Dedifferentiated amniotic fluid mesenchymal stem cell (primary cell): ENCODE results near the gene BZW2.
"Not testable (repeated sequence)": the region's sequence is repeated elsewhere in the genome, so short reads cannot be mapped to it uniquely, and the experiment has no call there.

Experiments
- DNase-seq: peaks from one replicate; pipeline ENCODE4 v3.0.0-alpha.2; 2016; ENCODE audit errors: extremely low spot score

The BZW2 gene

DNA sequence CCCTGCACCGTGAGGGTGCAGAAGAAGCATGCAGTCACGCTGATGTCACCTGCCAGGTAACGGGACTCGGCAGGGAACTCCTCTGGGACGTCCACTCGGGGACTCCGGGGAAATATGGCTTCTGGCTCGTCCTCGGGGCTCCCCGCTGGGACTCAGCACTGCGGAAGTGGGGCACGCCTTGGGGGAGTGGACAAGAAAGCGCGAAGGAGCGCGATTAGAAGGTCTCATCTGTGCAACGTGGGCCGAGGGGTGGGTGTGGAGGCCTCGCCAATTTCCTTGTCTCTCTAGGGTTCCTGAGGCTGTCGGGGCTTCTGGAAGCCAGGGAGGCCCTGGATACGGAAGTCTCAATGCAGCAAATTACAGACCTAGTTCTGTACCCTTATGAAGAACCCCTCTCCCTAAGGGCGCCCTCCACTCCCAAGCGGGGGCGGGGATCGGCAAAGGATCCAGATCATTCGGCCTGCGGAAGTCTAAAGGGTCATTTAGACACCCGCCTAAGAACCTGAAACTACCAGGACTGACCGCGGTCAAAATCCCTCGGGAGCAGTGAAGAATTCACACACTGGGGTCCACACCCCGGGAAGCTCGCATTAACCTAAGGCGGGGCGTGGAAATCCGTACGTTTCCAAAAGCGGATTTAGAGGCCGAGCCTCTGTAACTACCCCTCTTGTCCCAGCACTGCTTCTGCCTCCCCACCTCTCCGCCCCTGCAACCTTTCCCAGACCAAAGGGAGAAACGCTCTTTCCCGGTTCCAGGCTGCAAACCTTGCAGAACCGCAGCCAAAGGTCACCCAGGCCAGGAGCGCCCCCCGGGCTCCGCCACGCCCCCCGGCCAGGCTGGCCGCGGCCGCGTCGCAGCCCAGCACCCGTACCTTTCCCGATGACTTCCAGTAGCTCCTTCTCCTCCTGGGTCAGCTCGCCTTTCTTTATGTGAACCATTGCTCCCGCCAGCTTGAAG lies 1.1 kb upstream of the BZW2 start:
- no peak for DNase-seq

DNA sequence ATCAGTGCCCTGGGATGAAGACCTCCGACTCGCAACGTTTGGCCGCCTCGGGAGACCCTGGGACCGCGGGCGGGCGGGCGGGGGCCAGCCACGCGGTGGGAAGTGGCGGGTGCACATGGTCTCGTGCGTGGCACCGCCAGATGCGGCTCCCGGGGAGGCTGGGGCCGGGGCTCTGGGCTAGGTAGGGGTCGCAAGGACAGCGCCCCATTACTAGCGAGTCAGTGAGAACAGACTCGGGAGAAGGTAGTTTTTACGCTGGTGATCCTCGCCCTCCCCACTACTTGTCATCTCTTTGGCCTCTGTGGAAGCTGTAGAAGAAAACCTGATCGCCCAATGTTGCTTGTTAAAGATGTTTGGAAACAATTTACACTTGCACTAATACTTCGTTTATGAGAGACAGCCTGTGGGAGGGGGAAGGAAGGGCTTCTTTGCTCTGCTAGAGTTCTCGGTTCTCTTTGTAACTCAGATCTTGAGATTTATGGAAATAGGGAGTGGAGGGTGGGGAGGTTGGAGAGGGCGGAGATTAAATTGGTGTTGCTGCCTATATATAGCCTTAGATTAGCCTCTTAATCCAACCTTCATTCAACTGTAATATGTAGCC lies 591 bp downstream of the BZW2 start:
- no peak for DNase-seq

DNA sequence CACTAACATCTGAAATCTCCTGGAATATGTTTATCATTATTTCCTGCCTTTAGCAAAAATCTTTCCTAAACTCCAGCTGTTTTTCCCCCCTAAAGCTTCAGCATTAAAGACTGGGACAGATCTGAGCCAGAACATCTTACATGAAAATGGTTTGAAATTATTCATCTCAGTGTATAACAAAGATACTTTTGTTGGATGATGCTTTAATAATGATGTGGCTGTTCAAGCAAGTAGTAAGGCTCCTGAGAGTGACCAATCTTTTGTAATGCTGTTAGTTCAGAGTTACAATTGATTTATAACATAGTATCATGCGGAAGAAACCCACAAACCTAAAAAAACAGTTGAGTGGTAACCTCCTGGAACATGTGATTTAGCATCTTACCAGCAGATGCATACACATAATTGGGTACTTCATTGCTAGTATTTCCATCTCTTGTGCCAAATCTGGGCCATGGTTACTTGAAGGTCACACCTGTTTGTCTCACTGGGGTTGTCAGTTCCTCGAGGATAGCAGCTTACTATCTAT lies 1.5 kb downstream of the BZW2 start:
- DNase-seq: no peak

DNA sequence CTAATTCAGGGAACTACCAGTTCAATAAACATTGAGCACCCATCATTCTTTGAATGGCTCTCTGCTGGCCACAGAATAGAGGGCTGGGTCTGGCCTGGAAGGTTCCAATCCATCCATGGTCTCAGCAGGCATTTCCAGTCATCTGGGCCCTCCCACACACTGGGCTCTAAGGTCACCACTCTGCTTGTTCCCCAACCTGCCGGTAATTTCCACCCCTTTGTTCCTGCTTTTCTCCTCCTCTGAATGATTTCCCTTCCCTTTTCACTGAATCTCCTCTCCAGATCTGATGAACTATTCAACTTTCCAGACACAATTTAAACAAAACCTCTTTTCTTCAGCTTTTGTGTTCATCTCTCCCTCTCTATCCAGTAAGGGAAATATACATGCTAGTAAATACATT lies 2.6 kb downstream of the BZW2 start:
- DNase-seq: no peak

DNA sequence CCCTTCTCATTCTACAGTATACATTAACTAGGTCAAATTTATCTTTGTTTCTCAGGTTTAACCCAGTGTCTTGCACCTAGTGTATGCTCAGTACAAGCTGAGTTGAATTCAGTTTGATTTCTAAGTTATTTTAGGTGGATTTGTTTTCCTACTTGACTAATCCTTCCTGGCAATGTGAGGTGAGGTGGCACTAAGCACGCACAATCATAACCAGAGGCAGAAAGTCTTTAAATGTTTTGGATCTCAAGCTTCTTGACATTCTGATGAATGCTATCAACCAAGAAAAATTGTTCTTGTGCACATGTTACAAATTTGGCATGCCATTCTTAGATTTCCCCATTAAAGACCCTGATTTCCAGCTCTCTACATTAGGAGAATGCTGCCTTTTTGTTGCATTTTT lies 3.2 kb downstream of the BZW2 start:
- no peak for DNase-seq

DNA sequence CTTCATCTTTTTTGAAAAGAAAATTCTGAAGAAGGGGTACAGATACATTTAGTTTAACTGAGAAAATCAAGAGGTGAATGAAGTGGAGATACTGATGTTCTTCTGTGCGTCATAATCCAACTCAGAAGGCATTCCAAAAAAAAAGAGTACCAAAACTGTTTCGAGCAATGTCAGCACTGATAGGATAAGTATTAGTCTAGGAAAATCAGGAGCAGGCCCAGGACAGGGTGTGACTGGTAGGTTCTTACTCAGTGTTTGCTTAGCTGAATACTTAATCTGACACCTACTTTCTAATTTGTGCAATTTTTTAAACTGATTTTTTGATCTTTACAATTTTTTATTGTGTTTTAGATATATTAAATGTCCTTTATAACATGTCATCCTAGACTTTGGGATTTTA lies 4.3 kb downstream of the BZW2 start:
- no peak for DNase-seq

DNA sequence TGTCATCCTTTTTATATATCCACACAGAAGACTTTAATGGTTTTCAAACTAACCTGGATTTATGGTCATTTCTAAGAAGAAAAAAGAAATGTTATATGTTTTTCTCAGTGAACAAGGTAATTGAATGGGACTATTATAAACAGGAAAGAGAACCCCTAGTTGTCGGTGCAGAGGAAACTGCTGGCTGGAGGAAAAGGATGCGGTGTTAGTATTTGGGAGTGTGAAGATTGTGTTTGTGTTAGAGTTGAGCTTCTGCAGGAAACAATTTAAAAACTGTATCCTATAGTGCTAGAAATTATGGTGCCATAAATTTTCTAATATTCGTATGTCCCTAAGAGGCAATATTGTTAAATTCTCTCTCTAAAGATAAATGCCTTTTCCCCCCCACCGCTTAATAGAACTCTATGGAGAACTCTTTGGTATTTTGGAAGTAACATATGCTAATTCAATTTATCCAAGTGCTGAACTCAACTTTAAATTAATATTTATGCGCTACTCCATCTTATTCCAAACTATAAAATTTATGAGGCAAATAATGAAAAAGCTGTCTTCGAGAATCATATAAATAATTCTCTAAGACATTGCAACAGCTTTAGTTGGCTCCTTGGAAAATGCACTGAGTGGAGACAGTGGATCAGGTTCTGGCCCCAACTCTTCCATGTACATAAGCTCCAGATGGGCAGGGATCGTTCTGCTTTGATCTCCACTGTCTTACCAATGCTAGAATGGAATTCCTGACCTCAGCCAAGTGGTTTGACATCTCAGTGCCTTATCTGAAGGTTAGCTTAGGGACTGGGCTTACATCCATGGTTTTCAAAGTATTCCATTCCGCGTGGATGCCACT lies 5.6 kb downstream of the BZW2 start:
- no peak for DNase-seq

DNA sequence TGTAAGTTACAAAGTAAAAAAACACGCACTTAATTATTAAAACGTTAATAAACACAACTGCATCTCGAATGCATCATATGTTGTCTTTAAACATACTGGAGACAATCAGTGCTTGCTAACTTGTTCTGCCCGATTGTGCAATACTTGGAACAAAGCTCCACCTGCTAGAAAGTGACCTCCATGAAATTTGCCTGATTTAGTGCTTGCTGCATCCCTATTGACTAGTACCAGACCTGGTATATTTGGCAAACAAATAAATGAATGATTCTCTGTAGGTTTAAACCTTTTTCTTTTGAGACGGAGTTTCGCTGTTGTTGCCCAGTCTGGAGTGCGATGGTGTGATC lies 6.2 kb downstream of the BZW2 start:
- no peak for DNase-seq

DNA sequence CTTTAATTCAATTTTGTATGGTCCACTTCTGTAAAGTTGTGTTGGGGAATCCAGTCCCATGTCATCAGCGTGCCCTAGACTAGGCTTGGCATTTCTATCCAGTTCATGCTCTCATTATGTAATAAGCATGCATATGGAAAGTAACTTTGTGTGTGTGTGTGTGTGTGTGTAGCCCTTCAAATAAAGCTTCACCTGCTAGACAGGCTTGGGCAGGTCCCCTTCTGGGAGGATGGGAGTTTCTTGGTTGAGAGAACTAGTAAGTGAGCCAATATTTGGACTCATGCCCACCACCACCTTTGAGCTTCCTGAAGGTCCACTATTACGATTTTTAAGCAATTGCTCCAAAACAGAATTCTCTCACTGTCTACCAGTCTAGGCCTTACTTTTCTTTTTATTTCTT lies 6.9 kb downstream of the BZW2 start:
- no peak for DNase-seq

DNA sequence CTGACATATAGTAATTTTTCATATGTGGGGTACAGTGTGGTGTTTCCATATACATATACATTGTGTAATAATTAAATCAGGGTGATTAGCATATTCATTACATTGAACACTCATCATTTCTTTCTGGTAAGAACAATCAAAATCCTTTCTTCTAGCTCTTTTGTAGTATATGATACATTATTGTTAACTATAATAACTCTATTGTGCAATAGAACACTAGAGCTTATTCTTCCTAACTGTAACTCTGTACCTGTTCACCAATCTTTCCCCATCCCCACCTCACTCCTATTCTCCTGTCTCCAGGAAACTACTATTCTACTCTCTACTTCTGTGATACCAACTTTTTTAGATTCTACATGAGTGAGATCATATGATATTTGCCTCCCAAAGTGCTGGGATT lies 9.4 kb downstream of the BZW2 start:
- DNase-seq: no peak

DNA sequence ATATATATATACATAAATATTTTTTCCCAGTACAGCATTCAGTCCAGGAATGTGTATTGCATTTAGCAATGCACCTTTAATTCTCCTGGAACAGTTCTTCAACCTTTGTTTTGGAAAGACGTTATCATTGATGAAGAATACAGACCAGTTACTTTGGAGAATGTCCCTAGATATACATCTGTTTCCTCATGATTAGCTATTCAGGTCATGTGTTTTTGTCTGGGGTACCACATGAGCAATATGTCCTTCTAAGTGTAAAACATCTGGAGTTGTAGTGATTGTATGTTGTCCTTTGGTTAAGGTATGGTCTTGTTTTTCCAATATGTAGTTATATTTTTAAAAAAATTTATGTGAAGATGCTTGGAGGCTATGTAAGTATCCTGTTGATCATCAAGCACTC lies 10.2 kb downstream of the BZW2 start:
- DNase-seq: no peak

DNA sequence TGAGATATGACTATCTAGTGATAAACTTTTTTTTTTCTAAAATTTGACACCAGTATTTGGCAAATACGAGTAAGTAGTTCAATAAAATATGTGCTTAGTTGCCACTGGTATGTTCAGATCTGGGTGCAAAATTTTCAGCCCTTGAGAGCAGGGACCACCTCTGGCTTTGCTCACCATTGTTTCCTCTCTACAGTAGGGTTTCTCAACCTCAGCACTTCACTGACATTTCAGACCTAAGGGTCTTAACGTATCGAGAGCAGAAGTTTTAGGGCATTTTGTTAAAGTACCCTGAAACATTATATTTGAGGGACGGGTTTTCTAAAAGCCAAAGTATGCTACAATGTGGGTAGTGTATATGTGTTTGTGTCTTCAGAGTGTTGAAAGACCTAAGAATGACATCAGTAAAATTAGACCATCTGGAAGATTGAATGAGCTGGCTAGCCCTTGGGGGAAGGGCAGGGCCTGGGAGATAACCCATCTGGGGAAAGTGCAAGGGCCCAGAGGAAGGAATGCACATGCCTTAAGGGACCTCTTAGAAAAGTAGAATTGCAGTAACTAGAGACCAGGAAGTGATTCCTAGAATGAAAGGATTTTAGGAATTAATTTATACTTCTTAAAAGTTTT lies 11.8 kb downstream of the BZW2 start:
- DNase-seq: peak; percentile 30

DNA sequence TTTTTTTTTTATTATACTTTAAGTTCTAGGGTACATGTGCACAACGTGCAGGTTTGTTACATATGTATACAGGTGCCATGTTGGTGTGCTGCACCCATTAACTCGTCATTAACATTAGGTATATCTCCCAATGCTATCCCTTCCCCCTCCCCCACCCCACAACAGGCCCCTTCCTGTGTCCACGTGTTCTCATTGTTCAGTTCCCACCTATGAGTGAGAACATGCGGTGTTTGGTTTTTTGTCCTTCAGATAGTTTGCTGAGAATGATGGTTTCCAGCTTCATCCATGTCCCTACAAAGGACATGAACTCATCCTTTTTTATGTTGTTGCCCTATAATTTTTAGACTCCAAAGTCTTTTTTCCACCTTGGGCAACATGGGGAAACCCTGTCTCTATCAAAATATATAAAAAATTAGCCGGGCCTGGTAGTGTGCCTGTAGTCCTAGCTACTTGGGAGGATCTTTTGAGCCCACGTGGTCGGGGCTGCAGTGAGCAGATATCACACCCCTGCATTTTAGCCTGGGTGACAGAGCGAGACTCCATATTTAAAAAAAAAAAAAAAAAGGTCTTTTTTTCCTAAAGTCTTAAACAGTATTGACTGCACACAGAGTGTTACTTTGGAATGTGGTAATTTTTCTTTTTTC lies 14.0 kb downstream of the BZW2 start:
- DNase-seq: not testable (repeated sequence)

DNA sequence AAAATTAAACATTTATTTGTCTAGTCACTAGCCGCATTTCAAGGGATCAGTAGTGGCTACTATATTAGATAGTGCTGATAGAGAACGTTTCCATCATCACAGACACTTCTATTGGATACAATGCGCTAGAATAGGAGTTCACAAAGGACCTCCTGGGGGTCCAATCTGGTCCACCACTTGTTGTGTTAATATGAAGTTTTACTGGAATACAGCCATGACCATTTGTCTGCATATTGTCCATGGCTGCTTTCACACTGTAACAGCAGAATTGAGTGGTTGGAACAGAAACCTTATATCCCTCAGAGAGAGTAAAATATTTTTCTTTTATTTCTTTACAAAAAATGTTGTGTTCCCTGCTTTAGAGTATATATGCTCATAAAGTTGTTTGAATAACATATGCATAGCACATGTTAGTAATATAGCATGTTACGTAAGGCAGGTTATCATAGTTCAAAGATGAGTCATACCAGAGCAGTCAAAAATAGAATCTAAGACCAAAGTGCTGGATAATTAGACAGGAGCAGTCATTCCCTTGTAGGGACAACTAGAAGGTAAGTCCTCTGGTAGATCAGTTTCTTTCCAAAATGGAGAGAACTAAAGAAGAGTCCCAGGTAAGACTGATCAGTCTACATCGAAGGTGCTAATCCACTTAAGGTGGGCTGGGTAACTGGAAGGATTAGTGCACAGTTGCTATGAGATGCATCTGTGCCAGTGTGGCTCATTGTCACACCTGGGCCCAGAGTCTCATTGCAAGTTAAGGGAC lies 14.9 kb downstream of the BZW2 start:
- DNase-seq: no peak

DNA sequence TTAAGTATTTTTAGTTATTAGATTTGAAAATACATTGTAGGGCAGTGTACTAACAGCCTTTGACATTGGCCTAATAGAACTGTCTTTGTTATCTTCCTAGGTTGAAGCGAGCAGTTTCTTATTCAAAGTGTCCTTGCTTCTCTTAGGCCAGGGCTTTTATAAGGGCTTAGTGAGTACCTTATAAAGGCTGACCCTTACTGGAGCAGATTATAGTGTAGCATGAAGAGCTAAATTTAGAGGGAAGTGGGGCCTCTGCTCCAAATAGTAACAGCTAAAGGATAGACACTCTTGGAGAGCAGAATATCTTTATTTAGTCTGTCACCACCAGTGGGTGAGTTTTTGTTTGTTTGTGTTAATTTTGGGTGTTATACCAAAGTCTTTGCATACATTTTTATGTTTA lies 15.9 kb downstream of the BZW2 start:
- DNase-seq: no peak

DNA sequence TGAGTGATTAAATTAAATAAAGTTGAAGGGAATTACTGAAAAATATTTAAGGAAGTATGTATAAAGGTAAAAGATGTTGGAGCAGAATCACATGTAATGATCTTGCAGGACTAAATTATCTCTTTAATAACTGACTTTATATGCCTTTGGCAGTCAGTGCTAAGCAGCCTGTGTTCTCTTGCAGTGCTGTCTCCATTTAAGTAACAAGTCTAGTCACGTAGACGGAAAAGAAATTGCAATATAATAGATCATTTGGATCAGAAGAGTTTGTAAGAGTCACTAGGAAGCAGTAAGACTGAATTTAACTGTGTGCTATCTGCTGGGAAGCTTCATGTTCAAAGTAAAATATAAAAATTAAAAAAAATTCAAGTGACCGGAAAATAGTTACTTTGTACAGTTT lies 21.4 kb downstream of the BZW2 start:
- no peak for DNase-seq

DNA sequence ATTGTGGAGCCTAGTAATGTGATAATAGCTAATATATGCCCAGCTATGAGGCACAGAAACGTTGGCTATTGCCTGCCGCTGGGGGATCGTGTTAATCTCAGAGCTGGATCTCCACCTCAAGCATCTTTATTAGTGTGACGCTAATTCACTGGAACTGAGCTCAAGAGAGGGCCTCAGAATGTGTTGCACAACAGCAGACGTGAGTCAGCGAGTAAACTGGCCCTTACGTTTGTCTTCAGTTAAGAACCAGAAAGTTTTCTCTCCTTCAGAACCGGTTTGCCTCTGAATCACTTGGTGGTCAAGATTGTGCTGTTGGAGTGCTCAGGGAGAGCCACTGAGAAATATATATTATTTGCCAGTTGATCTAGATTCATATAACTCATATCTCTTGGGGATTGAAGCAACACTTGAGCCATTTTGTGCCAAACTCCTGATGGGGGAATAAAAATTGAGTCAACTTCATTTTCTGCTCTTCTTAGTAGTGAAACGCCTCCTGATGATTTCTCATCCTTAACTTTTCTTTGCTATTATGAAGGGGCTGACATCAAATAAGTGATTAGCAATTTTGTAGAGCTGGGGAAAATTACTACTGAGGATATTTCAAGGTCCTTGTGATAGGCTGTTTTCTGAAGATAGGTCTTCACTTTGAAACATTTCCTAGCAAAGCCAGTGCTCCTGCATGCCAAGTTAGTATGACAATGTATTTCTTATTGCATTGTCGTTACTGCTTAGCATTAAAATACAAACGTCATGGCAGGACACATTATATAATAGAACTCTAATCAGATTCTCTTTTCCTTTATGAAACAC lies 22.3 kb downstream of the BZW2 start:
- DNase-seq: peak; percentile 99

DNA sequence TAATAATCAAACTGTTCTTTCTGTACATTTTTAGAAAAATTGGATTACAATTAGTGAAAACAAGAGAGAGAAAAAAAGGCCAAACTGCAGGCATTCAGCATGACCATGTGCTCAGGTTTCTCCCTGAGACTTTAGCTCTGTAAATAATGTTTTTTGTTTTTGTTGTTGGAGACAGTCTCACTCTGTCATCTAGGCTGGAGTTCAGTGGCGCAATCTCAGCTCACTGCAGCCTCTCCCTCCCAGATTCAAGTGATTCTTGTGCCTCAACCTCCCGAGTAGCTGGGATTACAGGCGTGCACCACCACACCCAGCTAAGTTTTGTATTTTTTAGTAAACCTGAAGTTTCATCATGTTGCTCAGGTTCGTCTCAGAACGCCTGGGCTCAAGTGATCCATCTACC lies 23.0 kb downstream of the BZW2 start:
- no peak for DNase-seq

DNA sequence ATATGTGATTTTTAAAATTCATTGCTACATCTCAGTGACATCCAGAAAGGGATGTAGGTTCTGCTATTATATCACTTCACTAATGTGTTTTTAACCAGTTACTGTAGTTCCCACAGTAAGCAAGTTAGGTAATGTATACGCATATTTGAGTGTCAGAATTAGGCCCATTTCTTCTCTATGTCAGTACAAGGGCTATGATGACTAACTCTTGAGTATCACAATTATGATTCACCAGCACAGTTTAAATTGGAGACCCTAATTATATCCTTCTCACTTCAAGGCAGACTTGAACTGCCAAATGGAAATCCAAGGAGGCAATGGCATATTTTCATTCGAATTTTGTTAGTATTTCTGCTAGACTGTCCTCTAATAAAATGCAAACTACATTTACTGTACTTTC lies 23.6 kb downstream of the BZW2 start:
- no peak for DNase-seq

DNA sequence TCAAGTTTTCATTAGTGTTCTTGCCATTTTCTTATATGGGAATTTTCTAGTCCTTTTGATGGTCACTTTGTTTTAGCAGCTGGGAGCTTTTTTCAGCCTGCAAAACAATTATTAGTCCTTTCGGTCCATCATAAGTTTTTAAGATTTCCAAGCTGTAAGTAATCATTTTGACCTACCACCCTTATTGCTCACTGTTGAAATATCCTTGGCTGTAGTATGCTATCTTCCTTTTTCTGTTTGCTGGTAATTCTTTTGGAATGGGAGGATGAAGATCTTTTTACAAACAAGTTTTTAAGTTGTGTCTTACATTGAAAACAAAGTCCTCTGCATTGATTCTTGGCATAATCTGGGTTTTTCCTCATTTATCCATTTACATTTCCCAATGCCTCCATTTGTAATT lies 24.0 kb downstream of the BZW2 start:
- DNase-seq: no peak
